ENCODE measurements around the gene TUB. TPM values are rescaled to one million over a fixed set of nuclear protein-coding genes. Genes with fewer than 3 reads are reported as not detected.

The TUB gene
- polyA plus RNA-seq, 3 donors = not detected

DNA sequence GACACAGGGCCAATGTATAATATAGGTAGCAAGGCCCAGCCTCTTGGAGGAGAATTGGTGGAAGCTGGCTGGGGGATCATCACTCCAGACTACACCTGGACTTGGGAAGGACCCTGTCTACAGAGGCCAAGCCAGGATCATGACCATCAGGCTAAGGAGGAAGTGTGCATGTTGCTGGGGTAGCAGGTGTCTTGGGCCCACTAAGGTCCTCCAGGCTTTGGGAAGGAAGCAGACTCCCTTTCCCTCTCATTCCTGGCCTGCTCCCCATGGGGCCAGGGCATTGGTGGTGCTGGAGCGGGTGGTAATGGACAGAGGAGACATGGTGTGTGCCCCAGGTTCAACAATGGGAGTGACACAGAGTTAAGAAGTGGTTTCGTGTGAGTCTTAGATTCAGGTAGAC is 16.0 kb upstream of the TUB start:
- Histone ChIP-seq H3K36me3 (replicated peaks in 1 of 2; ENCODE audit: control insufficient read depth in 1 of 2, insufficient read depth in 2 of 2, low read length in 2 of 2) (no peaks in the 10 kb centered on the region), H2AFZ (ENCODE audit: insufficient read depth, low read depth, low read length, poor library complexity, severe bottlenecking) (no peak overlapping the region)
- peaks cover 6 to 13% (median 7%) of the 10 kb centered on the region in 3 donors for H3K27me3 Mint-ChIP-seq (ENCODE audit: low read depth in 3 of 3)

GRCh38 chr11:8066036-8066910 is 14.7 kb upstream of the TUB start:
- Histone ChIP-seq H3K27ac (ENCODE audit: low read depth in 1 of 2, low read length in 2 of 2) (no peak overlapping the region), H4K20me1 (ENCODE audit: insufficient read depth, low read length) (no peaks in the 10 kb centered on the region), H2AFZ (ENCODE audit: insufficient read depth, low read depth, low read length, poor library complexity, severe bottlenecking) (no peak overlapping the region), H3K4me2 (replicated peaks; ENCODE audit: extremely low read depth, low read length, poor library complexity, severe bottlenecking) (no peak overlapping the region), H3K36me3 (replicated peaks in 1 of 2; ENCODE audit: control insufficient read depth in 1 of 2, insufficient read depth in 2 of 2, low read length in 2 of 2) (no peaks in the 10 kb centered on the region), H3K9ac (ENCODE audit: insufficient read depth, low read length, poor library complexity, severe bottlenecking) (no peak overlapping the region), H3K4me3 (replicated peaks in 1 of 3; ENCODE audit: low read depth in 2 of 3, low read length in 3 of 3) (no peak overlapping the region), H3K4me1 (ENCODE audit: control insufficient read depth in 1 of 2, insufficient read depth in 2 of 2, low read length in 2 of 2) (no peaks in the 10 kb centered on the region), H3K79me2 (ENCODE audit: insufficient read depth, low read length) (no peaks in the 10 kb centered on the region), H3K27me3 (ENCODE audit: control insufficient read depth in 2 of 2, insufficient read depth in 2 of 2, low read length in 2 of 2) (peaks cover 0 to 2% of the 10 kb centered on the region in 2 donors), H3K9me3 (replicated peaks in 1 of 2; ENCODE audit: control insufficient read depth in 1 of 2, insufficient read depth in 1 of 2, low read length in 2 of 2) (no peaks in the 10 kb centered on the region)
- WGBS (ENCODE audit: insufficient coverage) = 84% methylated on average over 12 of the region's 17 CpGs
- TF ChIP-seq, protein P1, sequence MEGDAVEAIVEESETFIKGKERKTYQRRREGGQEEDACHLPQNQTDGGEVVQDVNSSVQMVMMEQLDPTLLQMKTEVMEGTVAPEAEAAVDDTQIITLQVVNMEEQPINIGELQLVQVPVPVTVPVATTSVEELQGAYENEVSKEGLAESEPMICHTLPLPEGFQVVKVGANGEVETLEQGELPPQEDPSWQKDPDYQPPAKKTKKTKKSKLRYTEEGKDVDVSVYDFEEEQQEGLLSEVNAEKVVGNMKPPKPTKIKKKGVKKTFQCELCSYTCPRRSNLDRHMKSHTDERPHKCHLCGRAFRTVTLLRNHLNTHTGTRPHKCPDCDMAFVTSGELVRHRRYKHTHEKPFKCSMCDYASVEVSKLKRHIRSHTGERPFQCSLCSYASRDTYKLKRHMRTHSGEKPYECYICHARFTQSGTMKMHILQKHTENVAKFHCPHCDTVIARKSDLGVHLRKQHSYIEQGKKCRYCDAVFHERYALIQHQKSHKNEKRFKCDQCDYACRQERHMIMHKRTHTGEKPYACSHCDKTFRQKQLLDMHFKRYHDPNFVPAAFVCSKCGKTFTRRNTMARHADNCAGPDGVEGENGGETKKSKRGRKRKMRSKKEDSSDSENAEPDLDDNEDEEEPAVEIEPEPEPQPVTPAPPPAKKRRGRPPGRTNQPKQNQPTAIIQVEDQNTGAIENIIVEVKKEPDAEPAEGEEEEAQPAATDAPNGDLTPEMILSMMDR (IDR thresholded peaks at IDR 0.05) = no peak
- intact Hi-C loops (cut with micrococcal nuclease) = no loop called here
- DNase-seq = no peak
- H3K36me3 Mint-ChIP-seq = no peaks in the 10 kb centered on the region
- H3K27ac Mint-ChIP-seq = no peak overlapping the region
- no peaks in the 10 kb centered on the region for H3K4me1 Mint-ChIP-seq
- H3K27me3 Mint-ChIP-seq (ENCODE audit: low read depth in 3 of 3) = peaks cover 6 to 15% (median 7%) of the 10 kb centered on the region in 3 donors
- H3K4me3 Mint-ChIP-seq = no peak overlapping the region
- H3K9me3 Mint-ChIP-seq = peaks cover 0 to 2% (median 0%) of the 10 kb centered on the region in 7 donors

More for the DNA sequence above, 16.0 kb upstream of the TUB start:
- intact Hi-C loops (cut with micrococcal nuclease) = no loop called here
- H3K27ac ChIP-seq (ENCODE audit: low read depth in 1 of 2, low read length in 2 of 2) = no peak overlapping the region
- H3K4me1 Mint-ChIP-seq = no peaks in the 10 kb centered on the region
- no peak for DNase-seq
- TF ChIP-seq, protein P1 (IDR thresholded peaks at IDR 0.05) = no peak
- no peaks in the 10 kb centered on the region for H3K36me3 Mint-ChIP-seq
- no peak overlapping the region for H3K4me3 ChIP-seq (replicated peaks in 1 of 3; ENCODE audit: low read depth in 2 of 3, low read length in 3 of 3)
- H3K4me2 ChIP-seq (replicated peaks; ENCODE audit: extremely low read depth, low read length, poor library complexity, severe bottlenecking) = no peak overlapping the region
- peaks cover 0 to 2% of the 10 kb centered on the region in 2 donors for H3K27me3 ChIP-seq (ENCODE audit: control insufficient read depth in 2 of 2, insufficient read depth in 2 of 2, low read length in 2 of 2)
- no peak overlapping the region for H3K27ac Mint-ChIP-seq
- no peaks in the 10 kb centered on the region for H3K79me2 ChIP-seq (ENCODE audit: insufficient read depth, low read length)
- H3K4me1 ChIP-seq (ENCODE audit: control insufficient read depth in 1 of 2, insufficient read depth in 2 of 2, low read length in 2 of 2) = no peaks in the 10 kb centered on the region
- H3K9ac ChIP-seq (ENCODE audit: insufficient read depth, low read length, poor library complexity, severe bottlenecking) = no peak overlapping the region
- no CpG with 5 or more reads among the region's 2 CpGs for WGBS (ENCODE audit: insufficient coverage)
- H3K4me3 Mint-ChIP-seq = no peak overlapping the region
- peaks cover 0 to 2% (median 0%) of the 10 kb centered on the region in 7 donors for H3K9me3 Mint-ChIP-seq
- H3K9me3 ChIP-seq (replicated peaks in 1 of 2; ENCODE audit: control insufficient read depth in 1 of 2, insufficient read depth in 1 of 2, low read length in 2 of 2) = no peaks in the 10 kb centered on the region
- no peaks in the 10 kb centered on the region for H4K20me1 ChIP-seq (ENCODE audit: insufficient read depth, low read length)

Data from CD14-positive monocyte (primary cell).